Dermis blood vessel endothelial cell (primary cell): ENCODE data around the gene GPNMB. TPM values are rescaled to one million over a fixed set of nuclear protein-coding genes. Genes with fewer than 3 reads are reported as not detected.
"Not testable (repeated sequence)": the region's sequence is repeated elsewhere in the genome, so short reads cannot be mapped to it uniquely, and the experiment has no call there.

ENCODE experiments used
- DNase-seq: peaks from one replicate; pipeline ENCODE4 v3.0.0; 2010
- total RNA-seq: library from RNA; depleted of rRNA; stranded (reverse); fragments of >200 nt; gene quantifications from 2 replicates; pipeline ENCODE4 v1.2.3, GENCODE V29; 2014

The GPNMB gene
- total RNA-seq: 0.65 and 0.68 TPM in 2 replicates

GRCh38 chr7:23246555-23246954 lies at the start of gene GPNMB:
Gene GPNMB (plus strand): TSS chr7:23246775. CDS start chr7:23246858, 83 bp downstream.
- DNase-seq: peak; percentile 13

- DNase-seq: not testable (repeated sequence)
Measured at GRCh38 chr7:23197745-23198144, 48.8 kb upstream of the GPNMB start.

DNA sequence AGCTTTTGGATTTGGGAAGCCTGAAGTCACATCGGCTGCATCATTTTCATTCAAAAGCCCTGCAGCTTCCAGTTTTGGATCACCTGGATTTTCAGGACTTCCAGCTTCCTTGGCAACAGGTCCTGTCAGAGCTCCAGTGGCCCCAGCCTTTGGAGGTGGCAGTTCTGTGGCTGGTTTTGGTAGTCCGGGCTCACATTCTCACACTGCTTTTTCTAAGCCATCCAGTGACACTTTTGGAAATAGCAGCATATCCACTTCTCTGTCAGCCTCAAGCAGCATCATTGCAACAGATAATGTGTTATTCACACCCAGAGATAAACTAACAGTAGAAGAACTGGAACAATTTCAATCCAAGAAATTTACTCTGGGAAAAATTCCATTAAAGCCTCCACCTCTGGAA lies 46.2 kb upstream of the GPNMB start:
- DNase-seq: no peak

DNA sequence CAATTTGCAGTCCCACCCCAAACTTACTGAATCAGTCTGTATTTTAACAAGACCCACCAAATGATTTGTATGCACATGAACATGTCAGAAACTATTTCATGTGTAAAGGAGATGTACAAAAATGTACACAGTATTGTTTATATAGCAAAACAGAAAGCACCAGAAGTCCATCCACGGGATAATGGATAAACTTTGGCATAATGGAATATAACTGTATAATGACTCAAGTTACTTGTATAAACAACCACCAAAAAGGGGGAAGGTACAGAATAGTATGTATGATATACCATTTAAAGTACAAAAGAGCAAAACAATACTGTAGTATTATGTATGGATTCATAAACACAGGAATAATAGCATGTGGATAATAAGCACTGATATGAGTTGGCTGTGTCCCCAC lies 42.3 kb upstream of the GPNMB start:
- DNase-seq: no peak

DNA sequence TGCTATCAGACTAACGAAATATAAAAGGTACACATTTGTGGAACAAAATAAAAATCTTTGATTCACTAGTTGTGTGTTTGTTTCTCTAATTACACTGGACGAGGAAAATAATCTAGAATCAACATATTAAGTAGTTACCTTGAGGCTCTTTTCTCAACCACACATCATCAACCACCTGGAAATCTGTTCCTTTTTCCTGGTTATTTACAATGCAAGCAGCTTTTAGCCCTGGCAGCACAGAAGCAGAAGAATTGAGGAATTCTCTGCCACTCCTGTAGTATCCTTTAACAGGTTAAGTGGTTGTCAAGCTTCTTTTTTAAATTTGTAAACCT lies 41.0 kb upstream of the GPNMB start:
- no peak for DNase-seq

GRCh38 chr7:23205909-23206767 lies 40.4 kb upstream of the GPNMB start:
- peak; percentile 42 for DNase-seq

- no peak for DNase-seq
Measured at GRCh38 chr7:23207021-23207420, 39.6 kb upstream of the GPNMB start.

GRCh38 chr7:23207884-23208283 lies 38.7 kb upstream of the GPNMB start:
- DNase-seq: no peak

- DNase-seq: no peak
Measured at GRCh38 chr7:23208316-23208715, 38.3 kb upstream of the GPNMB start.

GRCh38 chr7:23210506-23210905 lies 36.1 kb upstream of the GPNMB start:
- DNase-seq: no peak

- DNase-seq: no peak
Measured at GRCh38 chr7:23211589-23211988, 35.0 kb upstream of the GPNMB start.

- DNase-seq: no peak
Measured at GRCh38 chr7:23212395-23212794, 34.2 kb upstream of the GPNMB start.

- no peak for DNase-seq
Measured at GRCh38 chr7:23212841-23213240, 33.7 kb upstream of the GPNMB start.

DNA sequence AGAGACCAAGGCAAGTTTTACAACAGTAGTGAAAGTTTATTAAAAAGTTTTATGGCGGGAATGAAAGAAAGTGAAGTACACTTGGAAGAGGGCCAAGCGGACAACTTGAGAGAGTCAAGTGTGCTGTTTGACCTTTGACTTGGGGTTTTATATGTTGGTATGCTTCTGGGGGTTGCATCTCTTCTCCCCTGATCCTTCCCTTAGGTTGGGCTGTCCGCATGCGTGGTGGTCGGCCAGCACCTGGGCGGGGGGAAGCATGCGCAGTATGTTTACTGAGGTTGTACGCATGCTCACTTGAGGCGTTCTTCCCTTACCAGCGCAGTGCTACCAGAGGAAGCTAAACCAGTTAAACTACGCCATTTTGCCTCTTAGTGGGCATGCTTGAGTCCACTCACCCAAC lies 32.8 kb upstream of the GPNMB start:
- DNase-seq: no peak

DNA sequence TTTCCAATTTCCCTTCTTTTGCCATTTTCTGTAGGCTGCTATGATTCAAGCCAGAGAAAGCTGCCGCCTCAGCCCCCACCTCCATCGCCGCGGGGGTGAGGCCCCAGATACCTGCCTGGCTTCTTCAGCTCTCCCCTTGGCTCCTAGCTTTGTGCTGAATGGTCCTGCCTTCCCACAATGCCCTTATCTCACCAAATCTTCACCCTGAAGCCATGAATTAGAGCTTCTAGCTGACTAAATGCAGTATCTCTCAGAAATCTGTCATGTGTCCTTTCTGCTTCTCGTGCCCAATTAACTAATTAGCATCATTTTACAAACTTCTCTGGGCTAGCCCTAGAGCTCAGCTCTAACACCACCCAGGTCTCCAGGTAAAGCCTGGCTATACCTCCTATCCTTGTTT lies 32.2 kb upstream of the GPNMB start:
- no peak for DNase-seq

DNA sequence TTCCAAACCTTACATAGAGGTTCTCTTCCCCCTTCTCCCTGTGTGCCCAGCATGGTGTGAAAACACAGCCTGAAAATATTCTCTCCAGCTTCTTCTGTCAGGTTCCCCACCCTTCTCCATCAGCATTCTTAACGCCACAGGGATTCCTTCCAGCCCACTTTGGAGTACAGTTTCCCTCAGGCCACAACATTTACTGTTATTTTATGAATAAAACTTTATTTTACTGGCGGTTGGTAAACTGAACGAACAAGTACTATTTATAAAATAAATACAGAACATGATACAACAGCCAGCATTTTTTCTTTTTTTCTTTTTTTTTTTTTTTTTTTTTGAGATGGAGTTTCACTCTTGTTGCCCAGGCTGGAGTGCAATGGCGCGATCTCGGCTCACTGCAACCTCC lies 31.6 kb upstream of the GPNMB start:
- no peak for DNase-seq

DNA sequence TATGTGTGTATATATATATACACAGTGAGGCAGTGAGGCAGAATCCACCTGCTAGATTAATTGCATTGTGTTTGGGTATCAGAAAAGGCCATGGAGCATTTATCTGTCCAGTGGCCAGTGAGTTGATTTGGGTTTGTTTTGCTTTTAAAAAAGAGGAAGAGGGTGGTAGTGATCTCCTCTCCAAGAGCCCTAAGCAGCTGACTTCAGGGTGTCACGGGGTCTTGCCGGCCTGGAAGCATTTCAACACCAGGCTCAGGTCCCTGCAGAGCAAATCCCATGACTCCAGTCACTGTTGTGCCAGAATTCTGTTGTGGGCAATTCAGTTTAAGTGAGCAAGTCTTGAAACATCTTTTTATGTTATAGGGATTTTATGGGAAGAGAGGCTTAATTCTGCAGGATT lies 30.6 kb upstream of the GPNMB start:
- DNase-seq: no peak

DNA sequence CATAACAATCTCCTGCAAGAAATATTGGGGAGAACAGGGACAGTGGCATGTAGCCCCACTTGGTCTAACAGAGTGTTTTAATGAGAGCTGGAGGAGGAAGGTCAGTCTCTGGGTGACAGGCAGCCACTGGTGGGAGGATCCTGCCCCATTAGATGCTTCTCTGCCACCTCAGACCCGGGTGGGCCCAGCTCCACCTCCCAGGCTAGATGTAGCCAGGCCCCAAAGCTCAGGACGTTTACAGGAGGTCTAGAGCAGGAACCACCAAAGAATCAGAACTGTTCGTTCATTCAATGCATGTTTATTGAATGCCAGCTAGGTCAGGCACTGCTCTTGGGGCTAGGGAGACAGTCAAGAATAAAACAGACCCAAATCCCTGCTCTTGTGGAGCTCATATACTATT lies 28.4 kb upstream of the GPNMB start:
- no peak for DNase-seq

GRCh38 chr7:23220690-23221305 lies 25.8 kb upstream of the GPNMB start:
- DNase-seq: peak; percentile 5

GRCh38 chr7:23222439-23223030 lies 24.0 kb upstream of the GPNMB start:
- no peak for DNase-seq

- not testable (repeated sequence) for DNase-seq
Measured at GRCh38 chr7:23224364-23224763, 22.2 kb upstream of the GPNMB start.

GRCh38 chr7:23226844-23227450 lies 19.6 kb upstream of the GPNMB start:
- no peak for DNase-seq

GRCh38 chr7:23228412-23228811 lies 18.2 kb upstream of the GPNMB start:
- no peak for DNase-seq
